AG09319 (cell line): ENCODE data around the gene HSDL2.
A peak's percentile ranks its signal among the peaks of the same experiment; 100 is the strongest.

Experiments used
- DNase-seq: peaks from one replicate; pipeline ENCODE4 v3.0.0-alpha.2; 2010; ENCODE audit warnings: low read depth; ENCODE audit errors: extremely low read depth
- CTCF ChIP-seq: IDR thresholded peaks from 2 replicates; pipeline ENCODE4 v1.5.1; 2011; ENCODE audit warnings: low read depth, mild to moderate bottlenecking, inconsistent platforms, low read length, moderate library complexity

HSDL2 gene

GRCh38 chr9:112443200-112443599 lies 63.3 kb downstream of the HSDL2 start:
- DNase-seq, result no peak
- peak; percentile 48 for TF ChIP-seq CTCF

GRCh38 chr9:112443636-112444035 lies 63.7 kb downstream of the HSDL2 start:
- no peak for TF ChIP-seq CTCF

GRCh38 chr9:112445196-112445595 lies 65.3 kb downstream of the HSDL2 start:
- DNase-seq, result no peak
- TF ChIP-seq CTCF, result no peak

More at GRCh38 chr9:112443636-112444035, 63.7 kb downstream of the HSDL2 start:
- DNase-seq, result no peak

- no peak for TF ChIP-seq CTCF
Measured at GRCh38 chr9:112446080-112446479, 66.2 kb downstream of the HSDL2 start.

GRCh38 chr9:112446526-112446925 lies 66.6 kb downstream of the HSDL2 start:
- TF ChIP-seq CTCF, result no peak
- no peak for DNase-seq

More at GRCh38 chr9:112446080-112446479, 66.2 kb downstream of the HSDL2 start:
- no peak for DNase-seq

GRCh38 chr9:112447283-112447761 lies 67.4 kb downstream of the HSDL2 start:
- peak; percentile 39 for DNase-seq

GRCh38 chr9:112462855-112463254 lies 82.9 kb downstream of the HSDL2 start:
- DNase-seq, result no peak
- TF ChIP-seq CTCF, result no peak

More at GRCh38 chr9:112447283-112447761, 67.4 kb downstream of the HSDL2 start:
- no peak for TF ChIP-seq CTCF
